T47D (cell line): ENCODE data around the gene DALRD3.

Experiments
- DNase-seq, 2 experiments: peaks; one replicate each; pipeline versions ENCODE4 v3.0.0 to v3.0.0-alpha.2; 2011 to 2012; ENCODE audit warnings: low read depth in 1 of 2, low spot score in 1 of 2
- JUND ChIP-seq: IDR thresholded peaks from 2 replicates; pipeline ENCODE4 v1.6.1; 2012; ENCODE audit warnings: low read depth
- in situ Hi-C: cut with HindIII; loops from 2 replicates; pipeline ENCODE4 v1.10.0; 2016; ENCODE audit warnings: low sequenced_read_pairs, low pct_unique_long_range_greater_than_20kb

DALRD3 gene

DNA sequence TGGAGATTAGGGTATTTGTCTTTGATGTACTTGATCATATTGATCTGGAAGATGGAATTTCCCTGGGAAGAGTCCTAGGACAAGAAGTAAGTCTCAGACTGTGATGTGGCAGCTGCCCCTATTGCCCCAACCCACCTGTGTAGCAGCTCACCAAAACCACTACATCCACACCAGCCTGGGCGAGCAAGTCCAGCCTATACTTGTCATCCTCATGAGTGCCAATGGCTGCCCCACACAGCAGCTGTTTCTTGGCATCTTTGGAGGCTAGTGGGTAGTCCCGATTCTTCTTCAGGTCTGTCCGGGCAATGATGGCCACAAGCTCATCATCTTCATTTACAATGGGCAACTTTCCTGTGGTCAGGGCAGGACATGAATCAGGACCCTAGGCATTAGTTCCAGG, 8.2 kb upstream of the DALRD3 start:
- DNase-seq: no peak
- in situ Hi-C loops: no loop called here
- no peak for TF ChIP-seq JUND

DNA sequence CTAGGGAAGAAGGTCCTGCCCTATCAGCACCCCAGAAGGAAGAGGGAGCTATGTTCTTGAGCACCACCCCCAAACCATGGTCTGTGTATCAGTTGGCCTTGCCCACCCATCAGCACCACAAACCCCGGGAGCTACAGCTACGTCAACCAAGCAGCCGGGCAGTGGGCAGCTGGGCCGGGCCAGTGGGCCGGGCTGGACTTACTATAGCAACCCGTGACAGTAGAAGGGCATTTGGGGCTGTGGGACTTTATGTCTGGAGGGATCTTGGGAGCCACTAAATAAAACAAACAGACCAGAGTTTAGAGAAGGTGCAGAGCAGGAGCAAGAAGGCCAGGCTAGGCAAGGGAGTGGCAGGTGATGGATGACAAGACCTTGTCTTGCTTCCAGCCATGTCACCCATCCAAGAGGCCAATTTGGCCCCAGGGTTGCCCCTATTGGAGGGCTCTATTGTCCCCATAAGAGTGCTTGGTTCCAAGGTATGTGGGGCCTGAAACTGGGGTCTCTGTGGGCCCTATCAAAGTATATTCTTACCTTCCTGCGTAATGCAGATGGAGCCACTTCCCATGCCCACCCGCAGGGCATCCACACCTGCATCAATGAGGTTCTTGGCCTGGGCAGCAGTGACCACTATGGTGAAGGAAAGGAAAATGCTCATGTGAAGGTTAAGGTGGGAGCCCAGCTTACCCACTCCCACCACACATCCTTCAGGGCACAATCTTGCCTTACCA, 7.6 kb upstream of the DALRD3 start:
- TF ChIP-seq JUND: no peak
- in situ Hi-C loops: no loop called here
- DNase-seq: no peak

DNA sequence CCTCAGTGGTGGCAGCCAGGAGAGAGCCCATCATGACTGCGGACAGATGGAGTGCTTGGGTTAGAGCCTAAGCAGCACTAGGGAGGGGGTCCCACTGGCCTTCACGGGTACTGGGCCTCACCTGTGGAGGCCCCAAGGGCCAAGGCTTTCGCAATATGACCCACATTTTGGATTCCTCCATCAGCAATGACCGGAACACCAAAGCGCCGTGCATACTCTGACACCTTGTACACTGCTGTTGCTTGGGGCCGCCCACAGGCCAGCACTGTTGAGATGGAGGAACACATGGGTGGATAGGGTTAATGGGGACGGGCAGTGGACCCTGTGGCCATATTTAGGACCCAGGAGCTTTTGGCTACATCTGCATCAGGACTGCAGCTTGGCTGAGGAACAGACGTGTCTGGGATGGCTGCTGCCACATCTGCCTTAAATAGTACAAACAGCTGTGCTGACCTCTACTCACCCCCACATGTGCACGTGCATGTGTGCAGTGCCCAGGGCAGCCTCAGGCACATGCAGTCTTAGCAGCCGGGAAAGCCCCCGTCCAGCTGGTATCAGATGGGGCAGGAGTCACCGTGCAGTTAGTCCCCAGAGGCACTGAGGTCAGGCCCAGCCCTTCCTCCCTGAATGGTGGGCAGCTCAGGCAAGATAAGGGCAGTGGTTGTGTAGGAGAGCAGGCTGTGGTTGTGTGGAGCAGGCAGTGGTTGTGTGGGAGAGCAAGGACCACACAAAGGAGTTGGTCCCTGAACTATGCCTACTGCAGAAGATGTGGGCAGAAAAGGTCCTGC, 6.8 kb upstream of the DALRD3 start:
- TF ChIP-seq JUND: no peak
- DNase-seq: no peak
- in situ Hi-C loops: no loop called here

DNA sequence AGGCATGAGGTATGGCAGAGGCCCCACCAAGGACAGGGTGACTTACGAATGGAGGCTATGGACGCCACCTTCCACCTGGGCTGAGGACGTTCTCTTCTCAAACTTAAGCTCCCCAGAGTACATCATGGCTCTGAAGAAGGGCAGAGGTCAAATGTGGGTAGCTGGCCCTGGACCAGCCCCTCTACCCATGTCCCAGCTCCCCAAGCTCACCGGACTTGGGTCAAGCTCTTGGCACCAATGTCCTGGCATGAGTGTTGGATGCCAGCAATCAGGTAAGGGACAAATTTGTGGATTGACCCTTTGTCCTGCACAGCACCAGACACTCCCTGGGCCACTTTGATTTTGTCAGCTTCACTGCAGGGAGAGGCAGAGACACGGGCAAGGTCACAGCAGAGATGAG, 6.1 kb upstream of the DALRD3 start:
- in situ Hi-C loops: no loop called here
- no peak for TF ChIP-seq JUND
- DNase-seq: no peak

DNA sequence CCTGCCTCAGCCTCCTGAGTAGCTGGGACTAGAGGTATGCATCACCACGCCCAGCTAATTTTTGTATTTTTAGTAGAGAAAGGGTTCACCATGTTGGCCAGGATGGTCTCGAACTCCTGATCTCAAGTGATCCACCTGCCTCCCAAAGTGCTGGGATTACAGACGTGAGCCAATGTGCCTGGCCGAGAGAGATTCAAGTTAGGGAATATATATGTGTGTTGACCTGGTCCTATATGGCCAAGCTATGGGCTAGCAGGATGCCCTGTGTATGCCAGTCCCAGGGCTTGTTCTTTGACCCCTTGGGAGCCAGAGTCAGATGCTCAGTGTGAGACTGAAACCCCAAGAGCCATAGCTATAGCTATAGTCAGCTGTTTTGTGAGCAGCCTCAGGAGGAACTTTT, 5.4 kb upstream of the DALRD3 start:
- no peak for TF ChIP-seq JUND
- in situ Hi-C loops: no loop called here
- DNase-seq: no peak

DNA sequence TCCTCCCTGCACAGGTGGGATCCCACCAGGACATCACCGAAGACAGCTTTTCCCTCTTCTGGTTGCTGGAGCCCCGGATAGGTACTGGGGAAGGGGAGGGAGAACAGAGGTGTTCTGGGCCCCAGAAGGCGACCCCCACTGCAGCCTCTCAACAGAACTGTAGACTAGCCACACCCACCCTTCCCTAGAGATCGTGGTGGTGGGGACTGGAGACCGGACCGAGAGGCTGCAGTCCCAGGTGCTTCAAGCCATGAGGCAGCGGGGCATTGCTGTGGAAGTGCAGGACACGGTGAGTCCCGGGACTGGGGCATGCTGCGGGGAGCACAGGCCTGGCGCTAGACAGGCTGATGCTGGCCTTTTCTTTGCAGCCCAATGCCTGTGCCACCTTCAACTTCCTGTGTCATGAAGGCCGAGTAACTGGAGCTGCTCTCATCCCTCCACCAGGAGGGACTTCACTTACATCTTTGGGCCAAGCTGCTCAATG, 4.3 kb upstream of the DALRD3 start:
- in situ Hi-C loops: no loop called here
- no peak for DNase-seq
- TF ChIP-seq JUND: no peak

DNA sequence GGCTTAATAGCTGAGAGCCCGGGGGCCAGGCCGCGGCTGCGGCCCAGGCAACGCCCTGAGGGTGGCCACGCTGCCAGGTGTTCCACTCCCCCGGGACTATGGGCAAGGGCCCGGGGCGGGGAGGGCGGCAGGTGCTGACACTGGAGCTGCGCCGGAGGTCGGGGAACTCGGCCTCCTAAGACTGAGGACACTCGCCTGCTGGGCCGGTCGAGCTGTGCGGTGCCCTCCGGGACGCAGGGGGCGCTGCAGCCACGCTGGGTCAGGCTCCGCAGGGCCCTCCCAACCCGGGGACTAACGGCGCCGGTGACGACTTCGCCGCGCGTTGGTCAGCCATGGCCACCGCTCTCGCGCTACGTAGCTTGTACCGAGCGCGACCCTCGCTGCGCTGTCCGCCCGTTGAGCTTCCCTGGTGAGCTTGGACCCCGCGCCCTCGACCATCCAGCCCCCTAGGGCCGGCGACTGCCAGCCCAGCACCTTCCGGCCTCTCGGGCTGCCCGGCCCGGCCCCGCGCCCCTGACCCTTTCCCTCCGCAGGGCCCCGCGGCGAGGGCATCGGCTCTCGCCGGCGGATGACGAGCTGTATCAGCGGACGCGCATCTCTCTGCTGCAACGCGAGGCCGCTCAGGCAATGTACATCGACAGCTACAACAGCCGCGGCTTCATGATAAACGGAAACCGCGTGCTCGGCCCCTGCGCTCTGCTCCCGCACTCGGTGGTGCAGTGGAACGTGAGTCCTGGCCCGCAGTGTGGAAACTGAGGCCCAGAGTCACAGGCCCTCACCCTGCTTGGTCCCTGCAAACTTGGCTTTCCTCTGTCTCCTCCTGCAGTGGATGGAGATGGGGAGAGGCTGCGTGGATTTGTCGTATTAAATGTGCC, 3.7 kb upstream of the DALRD3 start, which contains the start of gene NDUFAF3:
Gene NDUFAF3, plus strand, starts transcription at position 309 of the 875 bp plus-strand sequence. Its CDS starts 24 bp downstream, at position 333.
- in situ Hi-C loops: no loop called here
- DNase-seq: peak; percentile 57 to 96
- no peak for TF ChIP-seq JUND

DNA sequence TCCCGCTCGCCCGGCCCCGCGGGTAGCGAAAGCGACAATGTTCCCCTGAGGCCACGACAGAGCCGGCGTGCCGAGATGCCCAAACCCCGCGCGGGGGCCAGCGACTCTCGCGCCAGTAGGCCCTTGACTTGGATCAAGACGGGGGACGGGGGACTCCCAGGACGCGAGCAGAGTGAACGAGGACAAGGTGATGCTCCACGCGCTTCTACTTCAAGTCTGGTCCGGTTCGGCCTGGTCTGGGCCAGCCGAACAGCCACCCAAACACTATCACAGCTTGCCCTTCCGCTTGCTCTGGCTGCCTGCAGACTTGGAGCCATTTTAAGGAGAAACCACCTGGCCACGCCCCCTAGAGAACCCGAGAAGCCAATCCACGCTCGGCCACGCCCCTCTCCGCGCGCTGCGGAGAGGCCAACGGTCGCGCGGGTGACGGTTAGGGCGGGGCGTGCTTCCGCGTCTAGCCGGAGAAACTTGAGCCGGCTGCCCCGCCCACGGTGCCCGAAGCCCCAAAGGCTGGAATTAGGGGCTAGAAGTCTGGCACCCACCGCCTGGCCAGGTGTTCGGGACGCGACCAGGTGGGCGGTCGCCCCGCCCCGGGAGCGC, 2.9 kb upstream of the DALRD3 start:
- peak; percentile 58 to 98 for DNase-seq
- TF ChIP-seq JUND: no peak
- in situ Hi-C loops: no loop called here

DNA sequence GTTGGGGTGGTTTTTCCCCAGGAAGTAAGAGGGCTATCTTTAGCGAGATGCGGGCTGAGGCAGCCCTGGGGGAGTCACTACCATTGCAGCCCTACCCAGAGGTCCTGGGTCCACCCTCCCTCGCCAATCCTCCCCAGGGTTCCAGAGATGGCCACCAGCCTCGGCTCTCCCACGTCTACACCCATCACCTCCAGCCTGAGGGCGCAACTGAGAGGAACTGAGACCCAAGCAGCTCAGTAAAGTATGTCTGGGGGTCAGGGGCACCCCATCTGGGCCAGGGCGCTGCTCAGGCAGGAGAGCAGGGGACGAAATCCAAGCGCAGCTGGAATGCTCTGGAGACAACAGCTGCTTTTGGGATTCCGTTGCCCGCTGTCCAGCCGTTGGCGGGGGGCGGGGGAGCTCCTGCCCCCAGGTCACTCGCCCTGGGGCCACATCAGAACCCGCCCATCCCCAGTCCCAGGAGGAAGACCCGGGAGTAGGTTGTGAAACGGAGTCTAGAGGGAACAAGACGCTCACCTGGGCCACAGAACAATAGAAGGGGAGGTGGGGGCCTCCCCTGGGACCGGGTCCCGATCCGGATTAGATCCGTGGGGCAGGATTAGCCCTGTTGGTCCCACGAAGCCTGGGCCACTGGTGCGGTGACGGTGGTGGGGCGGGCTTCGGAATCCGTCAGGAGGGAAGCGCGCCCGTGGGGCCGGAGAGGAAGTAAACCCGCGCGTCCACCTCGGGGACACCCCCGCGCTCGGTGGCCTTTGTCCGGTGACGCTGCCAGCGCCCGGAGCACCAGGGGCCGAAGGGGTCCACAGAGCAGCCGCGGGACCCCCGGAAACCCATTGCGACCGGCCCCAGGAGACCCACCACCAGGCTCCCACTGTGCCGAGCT, 2.2 kb upstream of the DALRD3 start:
- peak in 1 of 2 experiments; percentile 39 for DNase-seq
- no peak for TF ChIP-seq JUND
- in situ Hi-C loops: no loop called here

DNA sequence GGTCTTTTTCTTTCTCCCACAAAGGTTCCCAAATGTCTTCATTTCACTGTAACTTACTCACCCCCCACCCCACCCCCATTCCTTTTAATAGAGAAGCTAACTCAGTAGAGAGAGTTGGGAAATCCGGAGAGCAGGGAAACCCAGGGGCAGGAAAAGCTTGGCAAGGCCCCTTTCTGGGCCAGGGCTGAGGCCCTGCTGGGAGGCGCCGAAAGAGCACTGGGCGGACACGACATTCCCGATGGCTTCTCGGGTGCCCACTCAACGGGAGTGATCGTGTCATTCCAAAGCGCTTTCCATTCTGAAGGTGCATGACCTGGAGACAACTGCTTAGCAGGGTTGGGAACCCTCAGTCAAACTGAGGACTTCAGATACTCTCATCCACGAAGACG, 1.6 kb upstream of the DALRD3 start:
- TF ChIP-seq JUND: no peak
- in situ Hi-C loops: no loop called here
- peak in 1 of 2 experiments; percentile 24 for DNase-seq

DNA sequence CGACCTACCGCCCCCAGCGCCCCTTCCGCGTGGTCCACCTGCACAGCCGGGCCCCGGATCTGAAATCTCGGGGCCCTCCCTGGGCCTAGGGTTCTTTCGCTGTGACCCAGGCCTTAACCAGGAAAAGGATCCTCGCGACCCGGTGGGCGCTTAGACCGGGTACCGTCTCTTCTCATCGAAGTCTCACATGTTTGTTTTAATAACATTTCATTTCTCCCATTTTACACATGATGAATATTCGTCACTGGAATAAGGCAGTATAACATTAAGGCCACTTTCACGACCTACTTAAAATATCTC, 277 bp upstream of the DALRD3 start:
- no peak for DNase-seq
- 0 out of 2 replicates have a peak, but pooled peaks have one; percentile 5 for TF ChIP-seq JUND
- in situ Hi-C loops: no loop called here
